HG03520 (cell line): ENCODE data around the gene AOPEP.

Experiments used
- ATAC-seq: cut with Tn5 transposase; IDR thresholded peaks from one replicate; pipeline ENCODE4 v1.9.1; 2021; ENCODE audit warnings: mild to moderate bottlenecking, moderate library complexity; ENCODE audit not compliant: unreplicated experiment

The AOPEP gene

DNA sequence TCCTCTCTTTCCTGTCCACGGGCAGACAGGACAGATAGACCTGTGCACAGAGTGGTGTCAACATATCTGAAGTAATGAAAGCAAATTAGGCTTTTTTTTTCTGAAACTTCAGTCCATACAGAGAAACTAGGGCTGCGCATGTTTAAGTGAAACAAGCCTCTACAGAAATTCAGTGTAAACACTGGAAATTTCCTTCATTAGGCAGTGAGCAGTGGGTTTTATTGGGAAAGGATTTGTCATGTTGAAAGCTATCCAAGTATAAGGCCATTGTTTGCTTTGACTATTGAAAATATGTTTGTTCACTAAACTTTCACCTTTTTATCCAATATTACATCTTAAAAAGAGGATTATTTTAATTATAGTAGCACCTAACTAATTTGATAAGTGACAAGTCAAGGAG lies 161.2 kb downstream of the AOPEP start:
- ATAC-seq: no peak

DNA sequence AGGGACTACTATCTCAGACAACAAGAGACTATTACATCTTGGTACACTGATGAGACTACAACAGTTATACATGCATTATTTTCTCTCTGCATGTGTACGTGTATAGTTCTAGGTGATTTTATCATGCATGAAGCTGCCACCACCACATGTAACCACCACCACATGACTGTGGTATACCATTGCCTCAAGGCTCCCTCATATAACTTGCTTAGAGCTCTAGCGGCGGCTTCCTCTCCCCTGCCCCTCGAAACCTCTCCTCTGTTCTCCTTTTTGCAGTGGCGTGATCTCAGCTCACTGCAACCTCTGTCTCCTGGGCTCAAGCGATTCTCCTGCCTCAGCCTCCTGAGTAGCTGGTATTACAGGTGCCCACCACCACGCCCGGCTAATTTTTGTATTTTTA lies 162.3 kb downstream of the AOPEP start:
- no peak for ATAC-seq

GRCh38 chr9:94889628-94890027 lies 163.1 kb downstream of the AOPEP start:
- no peak for ATAC-seq

DNA sequence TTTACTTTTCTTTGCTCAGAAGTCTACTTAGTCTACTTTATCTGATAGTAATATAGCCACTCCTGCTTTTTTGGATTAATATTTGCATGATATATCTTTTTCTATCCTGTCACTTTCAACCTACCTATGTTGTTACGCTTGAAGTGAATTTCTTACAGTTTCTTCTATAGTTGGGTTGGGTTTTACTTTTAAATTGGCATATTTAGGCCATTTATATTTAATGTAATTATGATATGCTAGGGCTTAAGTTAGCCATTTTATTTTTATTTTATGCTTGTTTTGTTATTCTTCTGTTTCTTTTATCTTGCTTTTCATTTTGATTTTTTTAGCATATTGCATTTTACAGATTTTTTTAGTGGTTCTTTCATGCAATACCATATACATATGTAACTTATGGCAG lies 164.7 kb downstream of the AOPEP start:
- no peak for ATAC-seq

GRCh38 chr9:94892675-94893074 lies 166.2 kb downstream of the AOPEP start:
- ATAC-seq: no peak

DNA sequence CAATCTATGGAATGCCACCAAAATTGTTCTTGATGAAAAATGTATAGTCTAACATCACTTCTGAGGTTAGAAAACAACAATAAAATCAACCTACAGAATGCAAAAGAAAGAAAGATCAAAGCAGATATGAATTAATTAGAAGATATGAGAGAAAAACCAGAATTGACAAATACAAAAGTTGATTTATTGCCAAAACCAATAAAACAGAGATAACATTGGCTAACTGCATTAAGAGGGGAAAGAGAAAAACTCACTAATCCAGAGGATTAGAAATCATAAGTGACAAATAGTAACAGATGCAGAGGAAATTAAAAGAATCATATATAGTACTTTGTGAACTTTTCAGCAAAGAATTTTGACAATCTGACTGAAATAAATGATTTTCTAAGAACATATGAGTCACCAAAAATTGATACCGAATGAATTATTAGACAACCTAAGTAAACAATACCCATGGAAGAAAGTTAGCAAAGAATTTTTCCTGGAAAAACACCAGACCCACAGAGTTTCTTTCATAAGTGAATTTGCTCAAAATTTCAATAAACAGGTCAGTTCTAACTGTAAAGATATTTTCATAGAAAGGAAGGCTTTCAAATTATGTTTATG lies 167.7 kb downstream of the AOPEP start:
- ATAC-seq: no peak

- ATAC-seq: no peak
These were observed 169.2 kb downstream of the AOPEP start for GRCh38 chr9:94895668-94896067.

DNA sequence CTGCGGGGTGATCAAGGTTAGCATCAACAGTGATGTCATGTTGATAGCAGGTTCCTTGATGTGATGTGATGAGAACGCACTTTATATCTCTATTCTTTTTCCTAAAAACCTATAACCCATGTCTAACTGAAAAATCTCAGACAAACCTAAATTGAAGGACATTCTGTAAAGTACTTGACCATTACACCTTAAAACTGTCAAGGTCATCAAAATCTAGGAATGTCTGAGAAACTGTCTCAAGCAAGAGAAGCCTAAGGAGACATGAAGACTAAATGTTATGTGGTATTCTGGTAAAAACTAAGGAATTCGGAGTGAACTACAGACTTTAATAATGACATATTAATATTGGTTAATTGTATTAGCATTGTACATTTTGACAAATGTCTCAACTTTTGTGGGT lies 170.0 kb downstream of the AOPEP start:
- ATAC-seq: no peak

DNA sequence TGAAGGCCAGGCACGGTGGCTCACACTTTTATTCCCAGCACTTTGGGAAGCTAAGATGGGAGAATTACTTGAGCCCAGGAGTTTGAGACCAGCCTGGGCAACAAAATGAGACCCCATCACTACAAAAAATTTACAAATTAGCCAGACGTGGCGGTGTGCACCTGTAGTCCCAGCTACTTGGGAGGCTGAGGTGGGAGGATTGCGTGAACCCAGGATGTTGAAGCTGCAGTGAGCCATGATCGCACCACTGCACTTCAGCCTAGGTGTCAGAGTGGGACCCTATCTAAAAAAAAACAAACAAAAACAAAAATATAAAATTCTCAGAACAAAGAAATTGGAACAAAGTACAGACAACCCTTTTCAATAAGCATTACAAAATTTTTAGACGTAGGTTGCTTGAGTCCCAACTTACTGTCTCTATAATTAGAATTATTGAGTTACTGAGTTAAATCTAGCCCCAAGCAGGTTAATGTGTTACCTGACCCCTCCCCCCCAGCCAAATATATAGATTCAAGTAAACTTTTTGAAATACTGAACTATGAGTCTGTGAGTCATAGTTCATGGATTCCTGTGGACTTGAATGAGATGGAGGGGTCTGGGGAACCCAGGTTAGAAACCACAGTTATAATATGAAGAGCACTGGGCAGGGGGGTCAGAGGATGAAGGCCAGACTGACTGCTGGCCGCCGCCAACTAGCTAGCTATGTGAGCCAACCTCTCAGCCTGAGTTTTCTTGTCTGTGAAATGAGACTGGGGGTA lies 173.1 kb downstream of the AOPEP start:
- ATAC-seq: no peak

- no peak for ATAC-seq
These were observed 173.9 kb downstream of the AOPEP start for GRCh38 chr9:94900222-94901018.

GRCh38 chr9:94901019-94901363 lies 174.5 kb downstream of the AOPEP start:
- ATAC-seq: no peak

DNA sequence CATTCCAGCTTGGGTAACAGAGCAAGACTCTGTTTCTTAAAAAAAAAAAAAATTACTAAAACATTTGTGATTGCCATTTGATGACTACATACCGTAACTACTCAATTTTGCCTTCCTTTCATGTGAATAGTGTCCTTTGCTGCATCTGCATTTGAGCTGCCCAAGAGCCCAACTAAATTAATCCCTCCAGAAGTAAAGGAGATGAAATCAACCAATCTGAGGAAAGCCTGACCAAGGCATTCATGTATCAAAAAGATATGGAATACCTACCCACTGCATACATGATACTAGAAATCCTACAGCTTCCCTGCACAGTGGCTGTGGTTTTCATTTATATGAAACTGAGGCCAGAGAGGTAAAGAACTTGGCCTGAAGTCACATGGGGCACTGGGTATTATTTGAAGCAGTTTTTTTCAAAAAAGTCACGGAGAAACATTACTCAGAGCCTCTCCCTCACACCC lies 177.5 kb downstream of the AOPEP start:
- no peak for ATAC-seq

GRCh38 chr9:94904806-94905205 lies 178.3 kb downstream of the AOPEP start:
- no peak for ATAC-seq

GRCh38 chr9:94905606-94906005 lies 179.1 kb downstream of the AOPEP start:
- ATAC-seq: no peak

DNA sequence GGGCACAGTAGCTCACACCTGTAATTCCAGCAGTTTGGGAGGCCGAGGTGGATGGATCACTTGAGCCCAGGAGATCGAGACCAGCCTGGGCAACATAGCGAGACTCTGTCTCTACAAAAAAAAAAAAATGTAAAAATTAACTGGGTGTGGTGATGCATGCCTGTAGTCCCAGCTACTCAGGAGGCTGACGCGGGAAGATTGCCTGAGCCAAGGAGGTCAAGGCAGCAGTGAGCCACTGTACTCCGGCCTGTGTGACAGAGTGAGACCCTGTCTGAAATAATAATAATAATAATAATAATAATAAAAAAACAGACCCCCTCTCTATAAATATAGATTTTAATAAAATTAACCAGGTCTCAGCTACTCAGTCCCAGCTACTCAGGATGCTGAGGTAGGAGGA lies 179.7 kb downstream of the AOPEP start:
- no peak for ATAC-seq

GRCh38 chr9:94906713-94907112 lies 180.2 kb downstream of the AOPEP start:
- no peak for ATAC-seq

DNA sequence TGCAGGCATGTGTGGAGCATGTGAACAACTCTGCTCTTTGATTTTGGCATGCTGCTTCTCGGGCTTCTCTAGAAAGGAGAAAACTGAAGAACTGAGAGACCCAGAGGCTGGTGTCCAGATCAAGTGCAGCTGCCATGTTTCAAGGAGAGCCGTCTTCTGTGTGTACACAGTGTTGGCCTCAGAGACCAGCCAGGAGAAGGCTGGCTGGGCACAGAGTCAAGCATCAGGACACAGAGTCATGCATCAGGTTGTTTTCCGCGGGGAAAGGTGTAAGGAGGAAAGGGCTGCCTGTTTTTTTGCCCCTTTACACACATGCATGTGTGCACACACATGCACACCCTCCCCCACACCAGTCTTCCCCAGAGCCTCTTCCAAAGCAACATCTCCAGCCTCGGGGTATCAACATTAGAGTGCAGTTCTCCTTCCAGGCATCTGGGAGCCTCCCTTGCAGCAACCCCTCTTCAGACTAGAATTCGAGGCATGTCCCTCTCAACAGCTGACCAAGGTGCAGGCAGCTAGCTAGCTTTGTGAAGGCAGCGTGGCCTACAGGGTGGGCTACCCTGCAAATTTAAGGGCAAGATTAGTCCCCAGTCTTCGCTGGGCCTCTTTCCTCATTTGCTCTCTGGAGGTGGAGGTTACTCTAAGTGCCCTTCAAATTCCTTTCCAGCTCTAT lies 180.9 kb downstream of the AOPEP start:
- ATAC-seq: no peak

DNA sequence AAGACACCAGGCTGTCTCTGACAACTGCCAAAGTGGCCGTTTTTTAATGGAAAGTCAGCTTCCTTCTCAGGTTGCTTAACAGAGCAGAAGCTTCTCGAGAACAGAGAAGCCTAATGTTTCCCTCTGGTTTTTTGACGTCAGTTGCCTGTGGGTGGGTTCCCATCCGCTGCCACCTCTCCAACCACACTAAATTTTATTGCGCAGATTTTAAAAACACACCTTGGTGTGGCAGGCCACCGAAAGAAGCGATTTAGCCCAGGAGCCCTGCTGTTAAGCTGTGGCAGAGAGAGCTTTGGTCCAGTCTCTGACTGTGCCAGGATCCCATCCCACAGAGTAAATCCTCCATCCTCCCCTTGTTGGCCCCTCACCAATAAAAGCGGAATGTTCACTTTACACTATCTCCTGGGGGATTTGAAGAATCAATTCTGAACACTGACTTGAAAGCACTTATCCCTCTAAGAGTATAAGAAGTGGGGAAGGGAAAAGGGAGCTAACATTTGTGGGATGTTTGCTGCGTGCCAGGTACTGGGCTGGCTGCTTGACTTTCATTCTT lies 181.6 kb downstream of the AOPEP start:
- no peak for ATAC-seq

- ATAC-seq: no peak
These were observed 182.2 kb downstream of the AOPEP start for GRCh38 chr9:94908583-94909249.

DNA sequence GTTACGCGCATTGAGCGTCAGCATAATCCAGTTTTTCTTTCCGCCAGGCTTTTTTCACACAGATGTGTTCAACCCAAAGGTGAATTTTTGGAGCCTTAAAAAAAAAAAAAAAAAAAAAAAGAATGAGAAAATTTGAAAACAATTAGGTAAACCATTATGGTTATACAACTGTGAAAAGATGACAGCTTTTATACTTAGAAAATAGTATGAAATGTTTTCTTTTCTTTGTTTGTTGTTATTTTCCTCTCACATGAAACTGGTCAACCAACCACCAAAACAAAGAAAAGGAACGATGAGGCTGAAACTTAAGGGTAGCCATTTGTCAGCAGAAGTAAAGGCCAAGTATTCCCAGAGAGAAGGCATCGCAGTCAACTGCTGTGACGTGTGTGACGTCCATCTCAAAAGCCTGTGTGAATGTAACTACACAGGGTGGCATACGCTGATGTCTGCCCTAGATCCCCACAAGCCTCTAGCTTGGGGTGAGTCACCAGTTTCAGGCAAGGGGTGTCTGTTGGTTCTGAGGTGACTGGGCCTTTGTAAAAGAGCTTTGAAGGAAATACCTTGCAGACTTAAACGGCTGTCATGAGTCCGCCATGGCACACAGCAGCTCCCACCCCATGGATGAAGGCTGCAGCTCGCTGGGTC lies 182.9 kb downstream of the AOPEP start:
- no peak for ATAC-seq
